PC-3 (cell line): ENCODE measurements around the gene ZNF799. TPM values are rescaled to one million over a fixed set of nuclear protein-coding genes. Genes with fewer than 3 reads are reported as not detected.
"Not testable (repeated sequence)": the region's sequence is repeated elsewhere in the genome, so short reads cannot be mapped to it uniquely, and the experiment has no call there.

ENCODE experiments used
- ATAC-seq: fragments of 200-7000 bp; cut with Tn5 transposase; 2 replicates; pipeline ENCODE4 v1.9.1; 2020; ENCODE audit warnings: mild to moderate bottlenecking, moderate library complexity
- BruUV-seq: library from RNA; stranded (reverse); fragments of 400-500 nt; replicated peaks from 2 replicates; lab custom pipeline; 2021; lab: Mats Ljungman, UMichigan
- CTCF ChIA-PET: fragments of 300-600 bp; sonication (Branson Sonifier 250); formaldehyde crosslinking; loops from one replicate; lab custom pipeline; 2022; ENCODE audit warnings: antibody characterized with exemption; lab: Charles Lee
- POLR2A ChIA-PET: fragments of 300-600 bp; sonication (Branson Sonifier 250); formaldehyde crosslinking; loops from one replicate; lab custom pipeline; 2022; ENCODE audit warnings: antibody characterized with exemption; ENCODE audit not compliant: unreplicated experiment; lab: Charles Lee
- DNase-seq: peaks from one replicate; pipeline ENCODE4 v3.0.0-alpha.2; 2015
- H2AFZ ChIP-seq: fragments of 300-600 bp; sonication (generic); 2 replicates; pipeline ENCODE4 v1.6.0; 2016; ENCODE audit warnings: antibody characterized with exemption, low read length
- H3F3A ChIP-seq: fragments of 300-600 bp; sonication (generic); one replicate; pipeline ENCODE4 v1.6.0; 2017; ENCODE audit warnings: antibody characterized with exemption, low read length, control low read depth, mild to moderate bottlenecking; ENCODE audit not compliant: unreplicated experiment
- H3K27ac ChIP-seq: fragments of 300-600 bp; sonication (generic); 2 replicates; pipeline ENCODE4 v1.5.1; 2016; ENCODE audit warnings: mild to moderate bottlenecking, low read length
- H3K27me3 ChIP-seq: fragments of 300-600 bp; sonication (generic); 2 replicates; pipeline ENCODE4 v1.6.1; 2016; ENCODE audit warnings: low read length, mixed read lengths
- H3K36me3 ChIP-seq: fragments of 300-600 bp; sonication (generic); 2 replicates; pipeline ENCODE4 v1.6.1; 2016; ENCODE audit warnings: low read depth, mixed run types, low read length, mixed read lengths
- H3K4me1 ChIP-seq: fragments of 300-600 bp; sonication (generic); 2 replicates; pipeline ENCODE4 v1.5.1; 2016; ENCODE audit warnings: low read length; ENCODE audit not compliant: insufficient read depth
- H3K4me2 ChIP-seq: fragments of 300-600 bp; sonication (generic); 2 replicates; pipeline ENCODE4 v1.6.0; 2016; ENCODE audit warnings: low read length
- H3K4me3 ChIP-seq: fragments of 300-600 bp; sonication (generic); 2 replicates; pipeline ENCODE4 v1.5.1; 2016; ENCODE audit warnings: mild to moderate bottlenecking, low read length, mixed read lengths
- H3K79me2 ChIP-seq: fragments of 300-600 bp; sonication (generic); 2 replicates; pipeline ENCODE4 v1.6.1; 2017; ENCODE audit warnings: low read length, mixed read lengths
- H3K9ac ChIP-seq: fragments of 300-600 bp; sonication (generic); 2 replicates; pipeline ENCODE4 v1.6.0; 2016; ENCODE audit warnings: mild to moderate bottlenecking, low read length
- H3K9me2 ChIP-seq: fragments of 300-600 bp; sonication (generic); replicated peaks from 2 replicates; pipeline ENCODE4 v1.6.1; 2016; ENCODE audit warnings: mixed run types, low read length, mixed read lengths
- H3K9me3 ChIP-seq: fragments of 300-600 bp; sonication (generic); 2 replicates; pipeline ENCODE4 v1.6.1; 2016; ENCODE audit warnings: low read length, mixed read lengths
- H4K20me1 ChIP-seq: fragments of 300-600 bp; sonication (generic); 2 replicates; pipeline ENCODE4 v1.6.1; 2016; ENCODE audit warnings: low read length, mixed read lengths
- CTCF ChIP-seq: fragments of 300-600 bp; sonication (generic); conservative IDR thresholded peaks from 2 replicates; pipeline ENCODE4 v1.5.1; 2017; ENCODE audit warnings: antibody characterized with exemption, low read depth, mild to moderate bottlenecking, low read length
- EZH2 ChIP-seq: fragments of 300-600 bp; sonication (generic); IDR thresholded peaks from one replicate; pipeline ENCODE4 v1.6.1; 2017; ENCODE audit warnings: antibody characterized with exemption, mild to moderate bottlenecking, low read length; ENCODE audit not compliant: unreplicated experiment
- intact Hi-C: fragments of 100-400 bp; cut with micrococcal nuclease; formaldehyde crosslinking; loops from 2 replicates; pipeline ENCODE4 v1.9.0; 2023
- total RNA-seq: library from RNA; depleted of rRNA; stranded (reverse); fragments of >200 nt; gene quantifications from 2 replicates; pipeline ENCODE4 v1.2.3, GENCODE V29; 2014

ZNF799 gene
- total RNA-seq, 1 experiment from 2014 or later, result 5.9 TPM

GRCh38 chr19:12411893-12412292 lies 10.8 kb upstream of the ZNF799 start:
- TF ChIP-seq CTCF (no peak), EZH2 (no peak)
- no peaks in the 10 kb centered on the region for H3K27me3 ChIP-seq
- BruUV-seq, result no TSS peak
- no peak overlapping the region for H3K4me2 ChIP-seq
- H3K9me3 ChIP-seq, result peaks cover 37% of the 10 kb centered on the region
- H3K4me3 ChIP-seq, result no peak overlapping the region
- H3K9ac ChIP-seq, result no peak overlapping the region
- no peaks in the 10 kb centered on the region for H3K79me2 ChIP-seq
- ATAC-seq (no peak), DNase-seq (no peak)
- H4K20me1 ChIP-seq, result no peaks in the 10 kb centered on the region
- ChIA-PET CTCF (no interaction called here), POLR2A (no interaction called here)
- intact Hi-C loops, result no loop called here
- H3K4me1 ChIP-seq, result no peaks in the 10 kb centered on the region
- H3K36me3 ChIP-seq, result peaks cover 3% of the 10 kb centered on the region; the same call in 1 of the 2 replicates
- no peaks in the 10 kb centered on the region for H3K9me2 ChIP-seq
- no peak overlapping the region for H2AFZ ChIP-seq
- no peak overlapping the region for H3K27ac ChIP-seq
- H3F3A ChIP-seq, result no peaks in the 10 kb centered on the region

- H3K9me2 ChIP-seq, H3F3A ChIP-seq, H3K27me3 ChIP-seq, POLR2A ChIA-PET, H4K20me1 ChIP-seq, H3K4me1 ChIP-seq: not testable (repeated sequence)
- peak overlapping the region; percentile 92 for H3K4me3 ChIP-seq
- H3K79me2 ChIP-seq, result peaks cover 44% of the 10 kb centered on the region
- TSS peak; percentile 38 for BruUV-seq
- H3K9ac ChIP-seq, result peak overlapping the region; percentile 75
- H3K4me2 ChIP-seq, result peak overlapping the region; percentile 93
- peaks cover 25% of the 10 kb centered on the region for H3K36me3 ChIP-seq
- ATAC-seq (peak; percentile 30), DNase-seq (peak; percentile 51)
- H3K9me3 ChIP-seq, result peaks cover 14% of the 10 kb centered on the region; the same call in 1 of the 2 replicates
- H2AFZ ChIP-seq, result peak overlapping the region; percentile 91
- intact Hi-C loops, result loop anchor here (2.0 to 5.0 kb wide), 3 partner anchors 42 to 151 kb away; partner anchors contain the start of genes ZNF44, ZNF443 and ZNF564
- H3K27ac ChIP-seq, result peak overlapping the region; percentile 67
- CTCF ChIA-PET, result interaction anchor here (0.6 kb wide), 1 partner anchor 19 kb away, joined by 11 read pairs; no protein-coding TSS in a partner anchor
Observed at GRCh38 chr19:12399901-12400632, 1.0 kb downstream of the ZNF799 start.

- H3K4me1 ChIP-seq, BruUV-seq, H3K27ac ChIP-seq, H3K4me2 ChIP-seq, ATAC-seq, POLR2A ChIA-PET, H4K20me1 ChIP-seq, H3K4me3 ChIP-seq, H3K9ac ChIP-seq, H2AFZ ChIP-seq, H3K79me2 ChIP-seq, H3F3A ChIP-seq, DNase-seq, intact Hi-C loops, H3K27me3 ChIP-seq, H3K9me2 ChIP-seq, CTCF ChIA-PET: not testable (repeated sequence)
- Histone ChIP-seq H3K36me3 (peaks cover 73% of the 10 kb centered on the region), H3K9me3 (peaks cover 39% of the 10 kb centered on the region)
Observed at GRCh38 chr19:12391148-12391547, 9.9 kb downstream of the ZNF799 start.

- POLR2A ChIA-PET, CTCF ChIA-PET, BruUV-seq: not testable (repeated sequence)
Observed at GRCh38 chr19:12386365-12386764, 14.7 kb downstream of the ZNF799 start.

More at GRCh38 chr19:12386365-12386764, 14.7 kb downstream of the ZNF799 start:
- H3F3A ChIP-seq, H3K4me2 ChIP-seq, DNase-seq, ATAC-seq, H2AFZ ChIP-seq, H3K27me3 ChIP-seq, H3K79me2 ChIP-seq, H3K9ac ChIP-seq, H4K20me1 ChIP-seq, H3K4me3 ChIP-seq, H3K9me2 ChIP-seq, H3K27ac ChIP-seq, H3K4me1 ChIP-seq, intact Hi-C loops: not testable (repeated sequence)
- Histone ChIP-seq H3K9me3 (peaks cover 37% of the 10 kb centered on the region), H3K36me3 (peaks cover 62% of the 10 kb centered on the region)
